GM12864 (cell line): ENCODE data around the gene DYNLT4.
"Not testable (repeated sequence)": the region's sequence is repeated elsewhere in the genome, so short reads cannot be mapped to it uniquely, and the experiment has no call there.

Source experiments
- DNase-seq: peaks from one replicate; pipeline ENCODE4 v3.0.0-alpha.2; 2011; ENCODE audit warnings: low read depth
- H3K4me3 ChIP-seq: 2 replicates; pipeline ENCODE4 v1.5.1; 2011; ENCODE audit warnings: mild to moderate bottlenecking, low read depth, low read length, control low read depth
- TF ChIP-seq, protein P1 (sequence below): IDR thresholded peaks from 2 replicates; pipeline ENCODE4 v1.5.1; 2011; ENCODE audit warnings: low read depth, mild to moderate bottlenecking, moderate library complexity, low read length, control low read depth, inconsistent platforms; ENCODE audit errors: missing control alignments

The DYNLT4 gene

DNA sequence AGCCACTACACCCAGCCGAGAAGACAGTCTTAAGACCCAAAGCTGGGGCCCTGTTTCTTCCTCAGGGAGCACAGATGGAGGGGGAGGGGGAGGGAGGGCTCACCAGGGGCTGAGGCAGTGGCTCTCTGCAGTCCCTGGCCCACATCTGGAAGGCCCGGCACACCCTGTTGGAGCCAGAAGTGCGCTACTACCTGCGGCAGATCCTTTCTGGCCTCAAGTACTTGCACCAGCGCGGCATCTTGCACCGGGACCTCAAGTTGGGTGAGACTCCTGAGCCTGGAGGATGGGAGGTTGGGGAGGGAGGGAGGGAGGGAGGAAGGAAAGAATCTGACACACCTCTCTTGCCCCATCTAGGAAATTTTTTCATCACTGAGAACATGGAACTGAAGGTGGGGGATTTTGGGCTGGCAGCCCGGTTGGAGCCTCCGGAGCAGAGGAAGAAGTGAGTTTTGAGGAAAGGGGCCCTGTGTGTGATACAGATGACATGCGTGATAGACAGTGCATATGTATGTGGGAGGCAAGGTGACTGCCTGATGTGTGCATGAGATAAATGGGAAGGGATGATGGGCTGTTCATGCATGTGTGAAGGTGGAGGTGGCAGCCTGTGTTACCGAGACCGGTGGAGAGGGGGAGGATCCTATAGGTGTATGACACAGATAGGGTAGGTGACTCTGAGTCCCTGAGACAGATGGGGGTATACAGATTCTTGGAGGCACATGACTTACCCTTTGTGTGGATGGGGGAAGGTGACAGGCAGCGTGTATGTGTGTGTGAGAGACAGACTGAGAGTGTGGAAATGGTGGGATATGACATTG lies 5.5 kb downstream of the DYNLT4 start:
- TF ChIP-seq, protein P1, sequence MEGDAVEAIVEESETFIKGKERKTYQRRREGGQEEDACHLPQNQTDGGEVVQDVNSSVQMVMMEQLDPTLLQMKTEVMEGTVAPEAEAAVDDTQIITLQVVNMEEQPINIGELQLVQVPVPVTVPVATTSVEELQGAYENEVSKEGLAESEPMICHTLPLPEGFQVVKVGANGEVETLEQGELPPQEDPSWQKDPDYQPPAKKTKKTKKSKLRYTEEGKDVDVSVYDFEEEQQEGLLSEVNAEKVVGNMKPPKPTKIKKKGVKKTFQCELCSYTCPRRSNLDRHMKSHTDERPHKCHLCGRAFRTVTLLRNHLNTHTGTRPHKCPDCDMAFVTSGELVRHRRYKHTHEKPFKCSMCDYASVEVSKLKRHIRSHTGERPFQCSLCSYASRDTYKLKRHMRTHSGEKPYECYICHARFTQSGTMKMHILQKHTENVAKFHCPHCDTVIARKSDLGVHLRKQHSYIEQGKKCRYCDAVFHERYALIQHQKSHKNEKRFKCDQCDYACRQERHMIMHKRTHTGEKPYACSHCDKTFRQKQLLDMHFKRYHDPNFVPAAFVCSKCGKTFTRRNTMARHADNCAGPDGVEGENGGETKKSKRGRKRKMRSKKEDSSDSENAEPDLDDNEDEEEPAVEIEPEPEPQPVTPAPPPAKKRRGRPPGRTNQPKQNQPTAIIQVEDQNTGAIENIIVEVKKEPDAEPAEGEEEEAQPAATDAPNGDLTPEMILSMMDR: no peak
- no peak for DNase-seq
- peak overlapping the region; percentile 93 for H3K4me3 ChIP-seq

DNA sequence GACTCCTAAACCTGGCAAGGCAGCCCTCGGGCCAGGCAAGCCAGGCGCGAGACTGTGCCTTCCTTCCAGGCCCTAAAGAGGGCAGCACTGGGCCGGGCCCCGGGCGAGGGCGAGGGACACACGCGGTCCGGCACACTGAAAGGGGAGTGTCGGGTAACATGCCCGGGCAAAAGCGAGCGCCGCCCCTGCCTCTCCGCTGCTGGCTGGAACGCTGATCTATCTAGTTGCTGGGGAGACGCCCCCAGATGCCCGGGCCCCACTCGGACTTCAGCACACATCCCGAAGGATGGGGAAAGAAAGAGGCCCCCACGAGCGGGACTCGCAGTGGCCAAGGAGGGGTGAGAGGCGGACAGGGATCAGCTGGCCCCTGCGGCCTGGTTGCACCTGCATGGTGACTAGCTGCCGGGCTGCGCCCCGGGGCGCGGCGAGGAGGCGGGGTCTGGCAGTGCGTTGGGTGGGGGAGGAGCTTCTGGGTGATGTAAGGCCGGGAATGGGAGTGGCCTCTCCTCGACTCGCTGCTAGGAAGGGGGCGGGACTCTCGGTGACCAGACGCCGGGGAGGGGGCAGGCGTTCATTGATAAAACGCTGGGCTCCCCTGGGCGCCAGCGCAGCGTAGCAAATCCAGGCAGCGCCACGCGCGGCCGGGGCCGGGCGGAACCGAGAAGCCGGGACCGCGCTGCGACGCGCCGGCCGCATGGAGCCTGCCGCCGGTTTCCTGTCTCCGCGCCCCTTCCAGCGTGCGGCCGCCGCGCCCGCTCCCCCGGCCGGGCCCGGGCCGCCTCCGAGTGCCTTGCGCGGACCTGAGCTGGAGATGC lies 7.2 kb downstream of the DYNLT4 start, which contains the start of gene PLK3:
TSS of gene PLK3 (plus strand) at position 608 of the 815 bp plus-strand sequence. CDS start at position 695, 87 bp downstream.
- H3K4me3 ChIP-seq: peak within 1 kb of the TSS; percentile 93
- DNase-seq: peak; percentile 92

DNA sequence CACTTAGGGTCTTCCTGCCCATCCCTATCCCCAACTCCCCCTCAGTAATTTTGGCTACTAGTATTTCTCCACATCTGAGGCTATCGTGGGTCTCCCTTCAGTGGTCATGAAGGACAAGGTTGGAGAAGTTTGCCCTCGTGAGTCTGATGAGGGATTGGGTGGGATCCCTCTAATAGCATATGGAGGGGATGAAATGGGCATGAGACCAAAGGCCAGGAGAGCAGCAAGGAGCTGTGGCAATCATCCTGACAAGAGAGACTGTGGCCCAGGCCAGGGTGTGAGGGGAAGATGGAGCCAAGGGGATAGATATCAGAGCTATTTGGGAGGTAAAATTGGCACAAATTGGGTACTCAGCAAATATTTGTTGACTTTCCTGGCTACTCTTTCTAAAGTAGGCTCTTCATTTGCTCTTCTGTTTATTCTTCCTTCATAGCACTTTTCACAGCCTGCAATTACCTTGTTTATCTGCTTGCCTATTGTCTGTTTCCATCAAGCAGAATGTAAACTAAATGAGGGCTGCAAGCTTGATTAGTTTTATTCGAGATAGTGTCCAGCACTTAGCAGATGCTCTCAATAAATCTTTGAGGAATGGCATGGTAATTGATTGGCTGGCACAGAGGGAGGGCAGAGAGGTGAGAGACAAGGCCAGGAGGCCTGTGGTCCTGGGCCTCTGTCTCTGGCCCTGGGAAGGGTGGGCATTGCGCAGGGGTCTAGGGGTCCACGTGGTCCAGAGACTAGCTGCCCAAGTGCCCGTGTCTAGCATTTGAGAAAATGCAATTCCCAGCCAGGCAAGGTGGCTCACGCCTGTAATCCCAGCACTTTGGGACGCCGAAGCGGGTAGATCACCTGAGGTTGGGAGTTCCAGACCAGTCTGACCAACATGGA lies 8.4 kb downstream of the DYNLT4 start:
- H3K4me3 ChIP-seq: no peak overlapping the region
- DNase-seq: no peak
- TF ChIP-seq, protein P1: no peak

More for the DNA sequence above, 7.2 kb downstream of the DYNLT4 start, which contains the start of gene PLK3:
- TF ChIP-seq, protein P1: peak; percentile 78

DNA sequence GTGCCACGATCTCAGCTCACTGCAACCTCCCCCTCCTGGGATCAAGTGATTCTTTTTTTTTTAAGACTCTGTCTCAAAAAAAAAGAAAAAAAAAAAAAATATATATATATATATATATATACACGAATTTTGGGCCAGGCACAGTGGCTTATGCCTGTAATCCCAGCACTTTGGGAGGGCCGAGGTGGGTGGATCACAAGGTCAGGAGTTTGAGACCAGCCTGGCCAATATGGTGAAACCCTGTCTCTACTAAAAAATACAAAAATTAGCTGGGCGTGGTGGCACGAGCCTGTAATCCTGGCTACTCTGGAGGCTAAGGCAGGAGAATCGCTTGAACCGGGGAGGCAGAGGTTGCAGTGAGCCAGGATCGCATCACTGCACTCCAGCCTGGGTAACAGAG lies 9.3 kb downstream of the DYNLT4 start:
- not testable (repeated sequence) for DNase-seq, H3K4me3 ChIP-seq

DNA sequence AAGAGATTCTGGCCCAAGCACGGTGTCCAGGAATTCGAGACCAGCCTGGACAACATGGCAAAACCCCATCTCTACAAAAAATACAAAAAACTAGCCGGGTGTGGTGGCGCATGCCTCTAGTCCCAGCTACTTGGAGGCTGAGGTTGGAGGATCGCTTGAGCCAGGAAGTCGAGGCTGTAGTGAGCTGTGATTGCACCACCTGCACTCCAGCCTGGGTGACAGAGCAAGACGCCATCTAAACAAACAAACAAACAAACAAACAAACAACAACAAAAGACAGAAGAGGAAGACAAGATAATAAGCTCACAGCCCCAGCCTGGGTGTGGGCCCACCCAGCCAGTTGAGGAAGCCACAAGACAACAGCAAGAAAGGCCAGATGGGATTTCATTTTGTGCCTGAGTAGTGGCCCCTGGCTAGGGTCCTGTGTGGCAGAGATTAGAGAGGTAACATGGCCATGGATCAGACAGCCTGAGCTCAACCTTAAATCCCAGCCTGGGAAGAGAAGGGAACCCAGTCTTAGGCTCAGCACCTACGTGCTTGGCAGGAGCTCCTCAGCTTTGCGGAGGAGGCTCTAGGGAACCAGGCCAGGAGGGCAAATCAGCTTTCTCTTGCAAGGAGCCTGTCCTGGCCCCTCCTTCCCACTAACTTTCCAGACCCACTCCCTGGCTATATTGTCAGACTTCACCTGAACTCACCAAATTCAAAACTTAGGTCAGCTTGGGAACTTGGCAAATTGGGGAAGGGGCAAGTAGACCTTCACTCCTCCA lies 14.2 kb downstream of the DYNLT4 start:
- no peak overlapping the region for H3K4me3 ChIP-seq
- TF ChIP-seq, protein P1: no peak
- no peak for DNase-seq

DNA sequence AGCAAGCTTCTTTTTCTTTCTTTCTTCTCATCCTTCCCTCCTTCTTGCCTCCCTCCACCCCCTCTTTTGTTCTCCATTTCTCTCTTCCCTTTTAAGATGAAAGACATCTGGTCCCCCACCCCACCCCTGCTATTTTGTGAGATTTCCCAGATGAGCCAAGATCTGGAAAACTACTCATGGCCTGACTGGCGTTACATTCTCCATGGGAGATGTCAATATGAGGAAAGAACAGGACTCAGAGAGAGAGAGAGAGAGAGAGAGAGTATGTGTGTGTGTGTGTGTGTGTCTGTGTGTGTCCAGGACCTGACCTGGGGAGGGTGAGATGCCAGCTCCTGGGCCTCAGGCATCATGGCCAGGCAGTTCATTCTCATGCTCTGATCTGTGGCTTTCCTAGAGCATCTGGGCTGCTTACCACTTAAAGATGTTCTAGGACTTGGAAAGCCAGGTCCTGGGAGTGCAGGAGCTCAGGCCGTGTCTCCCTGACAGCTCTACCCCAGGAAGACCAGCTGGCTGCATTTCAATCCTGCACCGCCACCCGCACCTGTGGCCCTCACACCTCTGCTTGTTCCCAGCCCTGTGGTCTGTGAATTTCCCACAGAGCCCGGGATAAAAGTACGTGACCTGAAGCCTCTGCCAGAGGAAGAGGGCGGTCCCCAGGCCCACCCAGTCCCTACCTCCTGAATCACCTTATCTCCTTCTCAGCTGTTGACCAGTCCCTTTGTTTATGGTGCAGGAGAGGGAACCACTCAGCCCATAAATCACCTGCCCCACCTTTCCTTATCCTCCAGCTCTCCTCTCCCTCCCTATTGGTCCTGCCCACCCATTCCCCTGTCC lies 16.0 kb downstream of the DYNLT4 start:
- no peak overlapping the region for H3K4me3 ChIP-seq
- TF ChIP-seq, protein P1: no peak
- DNase-seq: no peak
